Thoracic aorta (tissue), 2 donors: ENCODE data around the gene ABHD2. TPM values are rescaled to one million over a fixed set of nuclear protein-coding genes. Genes with fewer than 3 reads are reported as not detected.

ENCODE experiments used
- ATAC-seq: fragments of 150-250 bp; one replicate; pipeline ENCODE4 v1.8.0; 2017; ENCODE audit warnings: low read depth; ENCODE audit not compliant: insufficient number of reproducible peaks, low FRiP score
- DNase-seq: peaks from one replicate; pipeline ENCODE4 v3.0.0-alpha.2; 2020; ENCODE audit warnings: low spot score
- H3K27ac ChIP-seq, 2 donors: fragments of 200-600 bp; sonication (generic); 1 replicate in 1 of 2; 2 replicates in 1 of 2; pipeline ENCODE4 v1.5.1; 2016; ENCODE audit warnings: mild to moderate bottlenecking in 2 of 2, moderate library complexity in 2 of 2
- H3K27me3 ChIP-seq: fragments of 200-600 bp; sonication (generic); replicated peaks from 2 replicates; pipeline ENCODE4 v1.6.0; 2016; ENCODE audit warnings: mild to moderate bottlenecking; ENCODE audit not compliant: insufficient read depth
- H3K36me3 ChIP-seq: fragments of 200-600 bp; sonication (generic); one replicate; pipeline ENCODE4 v1.5.1; 2016
- H3K4me1 ChIP-seq, 2 donors: fragments of 200-600 bp; sonication (generic); 1 replicate in 1 of 2; 2 replicates in 1 of 2; pipeline versions ENCODE4 v1.5.1 to v1.6.0; 2016; ENCODE audit warnings: low read depth in 2 of 2, mild to moderate bottlenecking in 1 of 2; ENCODE audit not compliant: control insufficient read depth in 1 of 2
- H3K4me3 ChIP-seq: fragments of 200-600 bp; sonication (generic); 2 replicates; pipeline ENCODE4 v1.5.1; 2016; ENCODE audit warnings: mild to moderate bottlenecking
- H3K9me3 ChIP-seq: fragments of 200-600 bp; sonication (generic); 2 replicates; pipeline ENCODE4 v1.5.1; 2016
- total RNA-seq, 2 donors: library from RNA; depleted of rRNA; stranded (reverse); fragments of >200 nt; gene quantifications; one replicate each; pipeline versions ENCODE4 v1.1.0 to v1.2.3, GENCODE V29; 2016
- TF ChIP-seq, protein P1 (sequence below): fragments of 200-600 bp; sonication (generic); IDR thresholded peaks from one replicate; pipeline ENCODE4 v1.5.1; 2019; ENCODE audit warnings: antibody characterized with exemption

The ABHD2 gene, protein sequence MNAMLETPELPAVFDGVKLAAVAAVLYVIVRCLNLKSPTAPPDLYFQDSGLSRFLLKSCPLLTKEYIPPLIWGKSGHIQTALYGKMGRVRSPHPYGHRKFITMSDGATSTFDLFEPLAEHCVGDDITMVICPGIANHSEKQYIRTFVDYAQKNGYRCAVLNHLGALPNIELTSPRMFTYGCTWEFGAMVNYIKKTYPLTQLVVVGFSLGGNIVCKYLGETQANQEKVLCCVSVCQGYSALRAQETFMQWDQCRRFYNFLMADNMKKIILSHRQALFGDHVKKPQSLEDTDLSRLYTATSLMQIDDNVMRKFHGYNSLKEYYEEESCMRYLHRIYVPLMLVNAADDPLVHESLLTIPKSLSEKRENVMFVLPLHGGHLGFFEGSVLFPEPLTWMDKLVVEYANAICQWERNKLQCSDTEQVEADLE
- 100 to 1,000 TPM; 177 to 283 TPM for total RNA-seq

DNA sequence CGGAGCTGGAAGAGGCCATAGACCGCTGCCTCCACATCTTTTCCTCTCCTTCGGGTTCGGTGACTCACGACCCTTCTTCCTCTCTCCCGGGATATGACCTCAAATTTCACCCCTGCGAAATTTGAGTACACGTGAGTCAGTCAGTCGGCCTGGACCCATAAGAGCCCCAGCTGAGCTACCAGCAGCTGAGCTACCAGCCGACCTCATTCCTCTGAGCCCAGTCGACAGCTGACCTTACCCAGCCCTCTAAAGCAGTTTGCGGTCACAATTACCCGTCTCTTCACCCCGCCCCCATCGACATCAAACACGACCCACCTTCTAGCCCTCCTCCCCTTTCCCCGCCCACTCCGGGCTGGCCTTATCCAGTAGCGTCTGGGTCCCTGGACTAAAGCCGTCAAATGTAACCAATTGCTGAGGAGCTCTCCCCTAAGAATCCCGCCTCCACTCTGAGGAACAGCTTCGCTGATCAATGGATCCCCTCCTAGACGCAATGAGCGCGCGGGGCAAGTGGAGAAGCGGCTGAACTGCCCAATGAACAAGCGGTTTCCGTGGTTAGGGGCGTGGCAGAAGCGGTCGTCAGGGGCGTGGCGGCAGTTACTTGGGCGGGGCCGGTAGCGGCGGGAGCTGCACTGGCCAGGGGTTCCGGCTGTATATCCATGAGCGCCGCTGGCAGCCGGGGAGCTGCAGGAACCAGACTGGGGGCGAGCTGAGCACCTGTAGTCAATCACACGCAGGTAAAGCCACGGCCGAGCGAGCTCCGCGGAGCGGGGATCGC is at the start of gene ABHD2:
ABHD2 (plus strand) TSS at position 627 of the 775 bp plus-strand sequence. CDS start 27,872 bp downstream, outside the sequence.
- Histone ChIP-seq H3K27ac (peak within 1 kb of the TSS; percentile 96 to 100), H3K4me3 (peak within 1 kb of the TSS; percentile 91), H3K27me3 (no peaks in the 10 kb centered on the region), H3K36me3 (no peaks in the 10 kb centered on the region), H3K9me3 (no peaks in the 10 kb centered on the region), H3K4me1 (peaks cover 25 to 46% of the 10 kb centered on the region in 2 donors)
- TF ChIP-seq, protein P1, sequence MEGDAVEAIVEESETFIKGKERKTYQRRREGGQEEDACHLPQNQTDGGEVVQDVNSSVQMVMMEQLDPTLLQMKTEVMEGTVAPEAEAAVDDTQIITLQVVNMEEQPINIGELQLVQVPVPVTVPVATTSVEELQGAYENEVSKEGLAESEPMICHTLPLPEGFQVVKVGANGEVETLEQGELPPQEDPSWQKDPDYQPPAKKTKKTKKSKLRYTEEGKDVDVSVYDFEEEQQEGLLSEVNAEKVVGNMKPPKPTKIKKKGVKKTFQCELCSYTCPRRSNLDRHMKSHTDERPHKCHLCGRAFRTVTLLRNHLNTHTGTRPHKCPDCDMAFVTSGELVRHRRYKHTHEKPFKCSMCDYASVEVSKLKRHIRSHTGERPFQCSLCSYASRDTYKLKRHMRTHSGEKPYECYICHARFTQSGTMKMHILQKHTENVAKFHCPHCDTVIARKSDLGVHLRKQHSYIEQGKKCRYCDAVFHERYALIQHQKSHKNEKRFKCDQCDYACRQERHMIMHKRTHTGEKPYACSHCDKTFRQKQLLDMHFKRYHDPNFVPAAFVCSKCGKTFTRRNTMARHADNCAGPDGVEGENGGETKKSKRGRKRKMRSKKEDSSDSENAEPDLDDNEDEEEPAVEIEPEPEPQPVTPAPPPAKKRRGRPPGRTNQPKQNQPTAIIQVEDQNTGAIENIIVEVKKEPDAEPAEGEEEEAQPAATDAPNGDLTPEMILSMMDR: no peak
- DNase-seq (peak; percentile 99), ATAC-seq (peak; percentile 97)

DNA sequence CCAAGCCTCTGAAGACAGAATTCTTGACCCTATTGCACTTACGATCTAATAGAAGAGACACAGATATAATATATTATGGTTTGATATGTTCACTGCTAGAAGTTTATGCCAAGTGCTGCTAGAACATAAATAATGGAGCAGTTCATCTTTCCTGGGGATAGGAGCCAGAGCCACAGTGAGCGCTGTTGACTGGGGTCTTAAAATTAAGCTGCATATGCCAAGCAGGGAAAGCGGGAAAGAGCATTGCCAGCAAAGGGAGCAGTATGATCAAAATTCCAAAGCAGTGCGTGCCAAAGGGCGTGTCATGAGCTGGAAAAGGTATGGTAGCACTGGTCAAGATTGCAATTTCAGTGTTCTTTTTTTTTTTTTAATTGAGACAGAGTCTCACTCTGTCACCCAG is 49.1 kb upstream of the ABHD2 start:
- Histone ChIP-seq H3K4me3 (no peak overlapping the region), H3K36me3 (no peaks in the 10 kb centered on the region), H3K27me3 (no peaks in the 10 kb centered on the region), H3K9me3 (no peaks in the 10 kb centered on the region), H3K4me1 (peaks cover 5 to 36% of the 10 kb centered on the region in 2 donors), H3K27ac (no peak overlapping the region)
- ATAC-seq (no peak), DNase-seq (no peak)
- TF ChIP-seq, protein P1: no peak

DNA sequence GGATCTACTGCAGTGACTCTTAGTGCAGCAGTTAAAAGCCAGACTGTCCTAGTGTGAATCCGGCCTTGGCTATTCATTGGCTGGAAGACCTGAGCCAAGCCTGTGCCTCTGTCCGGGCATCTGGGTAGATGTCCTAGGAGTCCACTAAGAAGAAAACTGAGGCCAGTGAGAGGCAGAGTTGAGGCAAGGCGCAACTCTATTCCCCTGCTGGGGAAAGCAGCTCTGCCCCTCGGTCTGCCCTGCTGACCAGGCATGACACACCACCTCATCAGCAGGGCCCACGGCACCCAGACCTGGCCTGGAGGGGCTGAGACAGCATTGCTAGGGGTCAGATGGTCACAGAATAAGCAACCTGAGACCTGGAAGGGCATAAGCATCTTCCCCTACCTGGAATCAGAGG is 46.7 kb upstream of the ABHD2 start:
- H3K27me3 ChIP-seq: no peaks in the 10 kb centered on the region
- peak; percentile 38 for ATAC-seq

DNA sequence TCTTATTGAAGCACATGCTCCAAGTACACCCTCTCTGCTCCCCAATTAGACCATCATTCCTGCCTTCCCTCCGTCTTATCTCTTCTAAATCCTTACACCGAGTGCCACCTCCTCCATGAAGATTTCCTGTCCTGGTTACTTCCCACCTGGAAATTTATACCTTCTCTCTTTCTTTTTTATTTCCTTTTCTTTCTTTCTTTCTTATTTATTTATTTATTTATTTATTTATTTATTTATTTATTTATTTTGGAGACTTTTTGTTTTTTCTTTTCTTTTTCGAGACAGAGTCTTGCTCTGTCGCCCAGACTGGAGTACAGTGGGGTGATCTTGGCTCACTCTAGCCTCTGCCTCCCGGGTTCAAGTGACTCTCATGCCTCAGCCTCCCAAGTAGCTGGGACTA is 45.9 kb upstream of the ABHD2 start:
- H3K27me3 ChIP-seq: no peaks in the 10 kb centered on the region
- peak overlapping the region; percentile 83 to 88 for H3K27ac ChIP-seq
- peak overlapping the region; percentile 64 for H3K4me3 ChIP-seq
- no peaks in the 10 kb centered on the region for H3K9me3 ChIP-seq
- ATAC-seq (no peak), DNase-seq (no peak)
- H3K4me1 ChIP-seq: peaks cover 5 to 32% of the 10 kb centered on the region in 2 donors
- H3K36me3 ChIP-seq: no peaks in the 10 kb centered on the region
- TF ChIP-seq, protein P1: no peak

More for the DNA sequence above, 46.7 kb upstream of the ABHD2 start:
- H3K36me3 ChIP-seq: no peaks in the 10 kb centered on the region
- TF ChIP-seq, protein P1: no peak
- H3K4me1 ChIP-seq: peaks cover 5 to 32% of the 10 kb centered on the region in 2 donors
- no peaks in the 10 kb centered on the region for H3K9me3 ChIP-seq
- peak overlapping the region; percentile 64 for H3K4me3 ChIP-seq
- no peak for DNase-seq
- peak overlapping the region; percentile 83 to 88 for H3K27ac ChIP-seq
